ENCODE data around the gene GOLGB1.

Gene GOLGB1

GRCh38 chr3:121629601-121630000 lies 119.9 kb downstream of the GOLGB1 start:
- DNase-seq: no peak

- no peak for DNase-seq
Observed at GRCh38 chr3:121627622-121628021, 121.9 kb downstream of the GOLGB1 start.

GRCh38 chr3:121627211-121627610 lies 122.3 kb downstream of the GOLGB1 start:
- no peak for DNase-seq

GRCh38 chr3:121626495-121626894 lies 123.0 kb downstream of the GOLGB1 start:
- no peak for DNase-seq

GRCh38 chr3:121624147-121624899 lies 125.2 kb downstream of the GOLGB1 start:
- no peak for DNase-seq

- no peak for DNase-seq
Observed at GRCh38 chr3:121621491-121621890, 128.1 kb downstream of the GOLGB1 start.

GRCh38 chr3:121619691-121620090 lies 129.8 kb downstream of the GOLGB1 start:
- no peak for DNase-seq

Data from NCI-H2107 (cell line).